HCT116 (cell line): ENCODE data around the gene CIRBP.

Experiments
- CBX3 ChIP-seq: IDR thresholded peaks from 2 replicates; pipeline ENCODE4 v1.6.1; 2012; ENCODE audit warnings: low read depth
- CTCF ChIP-seq, 3 experiments: fragments of 200-600 bp in 1 of 3; sonication (generic) in 1 of 3; IDR thresholded peaks in 2 of 3; conservative IDR thresholded peaks in 1 of 3; 2 replicates each; pipeline ENCODE4 v1.5.1; 2012 to 2017; ENCODE audit warnings: low read depth in 2 of 3, low read length in 2 of 3, antibody characterized with exemption in 1 of 3, borderline replicate concordance in 1 of 3, control low read depth in 1 of 3, mild to moderate bottlenecking in 1 of 3, mixed read lengths in 1 of 3, mixed run types in 1 of 3, moderate library complexity in 1 of 3; ENCODE audit not compliant: insufficient read depth in 1 of 3
- EZH2 ChIP-seq: fragments of 200-600 bp; sonication (generic); IDR thresholded peaks from 2 replicates; pipeline ENCODE4 v1.6.1; 2017; ENCODE audit warnings: antibody characterized with exemption, mixed run types
- EZH2phosphoT487 ChIP-seq: fragments of 200-600 bp; IDR thresholded peaks from 2 replicates; pipeline ENCODE4 v1.6.1; 2018; ENCODE audit warnings: antibody characterized with exemption, borderline replicate concordance
- FOSL1 ChIP-seq: IDR thresholded peaks from 2 replicates; pipeline ENCODE4 v1.6.1; 2012; ENCODE audit warnings: low read depth
- MAX ChIP-seq: IDR thresholded peaks from 2 replicates; pipeline ENCODE4 v1.6.1; 2012
- POLR2A ChIP-seq: IDR thresholded peaks from 2 replicates; pipeline ENCODE4 v1.7.0; 2011; ENCODE audit warnings: borderline replicate concordance; ENCODE audit not compliant: insufficient read depth, insufficient read length; ENCODE audit errors: extremely low read depth
- POLR2AphosphoS5 ChIP-seq: IDR thresholded peaks from 2 replicates; pipeline ENCODE4 v1.6.1; 2011; ENCODE audit warnings: mild to moderate bottlenecking, low read depth, low read length, moderate library complexity
- RAD21 ChIP-seq: IDR thresholded peaks from 2 replicates; pipeline ENCODE4 v1.6.1; 2012; ENCODE audit warnings: low read depth, mild to moderate bottlenecking
- REST ChIP-seq: IDR thresholded peaks from 2 replicates; pipeline ENCODE4 v1.6.1; 2012; ENCODE audit warnings: low read depth
- SIN3A ChIP-seq: IDR thresholded peaks from 2 replicates; pipeline ENCODE4 v1.6.1; 2012; ENCODE audit warnings: low read depth
- SP1 ChIP-seq: IDR thresholded peaks from 2 replicates; pipeline ENCODE4 v1.6.1; 2012; ENCODE audit warnings: low read depth
- ZNF274 ChIP-seq: fragments of 200-500 bp; sonication (Bioruptor generic); IDR thresholded peaks from 2 replicates; pipeline ENCODE4 v1.6.1; 2014; ENCODE audit warnings: mild to moderate bottlenecking, low read depth, low read length, inconsistent platforms

GRCh38 chr19:1248786-1249297 lies 20.3 kb upstream of the CIRBP start:
- TF ChIP-seq CTCF (IDR thresholded peaks at IDR 0.05 in 2 of 3, conservative IDR thresholded peaks at IDR 0.05 in 1 of 3; ENCODE audit: borderline replicate concordance in 1 of 3, insufficient read depth in 1 of 3, low read depth in 2 of 3, low read length in 2 of 3) (peak in 2 of 3 experiments; percentile 69 to 75; a peak in 4 of 6 replicates), POLR2A (peak; percentile 22), EZH2phosphoT487 (no peak), RAD21 (no peak), MAX (no peak), EZH2 (no peak), FOSL1 (no peak), ZNF274 (no peak), POLR2AphosphoS5 (peak; percentile 26; the same call in 1 of the 2 replicates), SP1 (no peak), SIN3A (no peak), CBX3 (no peak), REST (no peak)
